SK-N-SH treated with all-trans-retinoic acid at 6 μM for 48 hours (cell line): ENCODE measurements around the gene C1GALT1C1L.

Source experiments
- ESRRG ChIP-seq: fragments of 250-450 bp; sonication (Bioruptor Pico); IDR thresholded peaks from 2 replicates; pipeline ENCODE4 v1.6.1; 2021; ENCODE audit warnings: mild to moderate bottlenecking
- RARB ChIP-seq: fragments of 250-450 bp; sonication (Bioruptor Pico); IDR thresholded peaks from 2 replicates; pipeline ENCODE4 v1.8.0; 2021; ENCODE audit warnings: mild to moderate bottlenecking, moderate library complexity
- ZFP3 ChIP-seq: fragments of 250-450 bp; sonication (Bioruptor Pico); IDR thresholded peaks from 2 replicates; pipeline ENCODE4 v1.5.0; 2020; ENCODE audit warnings: mild to moderate bottlenecking, moderate library complexity
- ZNF70 ChIP-seq: fragments of 450-650 bp; formaldehyde crosslinking; IDR thresholded peaks from 2 replicates; pipeline ENCODE4 v1.5.0; 2020; ENCODE audit warnings: mild to moderate bottlenecking, moderate library complexity
- TF ChIP-seq, protein P1 (sequence below): fragments of 250-450 bp; sonication (Bioruptor Pico); IDR thresholded peaks from 2 replicates; pipeline ENCODE4 v1.8.0; 2021; ENCODE audit warnings: low read depth, mild to moderate bottlenecking, moderate library complexity, borderline replicate concordance
- TF ChIP-seq, protein P2 (sequence below): fragments of 250-450 bp; sonication (Bioruptor Pico); IDR thresholded peaks from 2 replicates; pipeline ENCODE4 v1.8.0; 2020; ENCODE audit warnings: mild to moderate bottlenecking, moderate library complexity, borderline replicate concordance

DNA sequence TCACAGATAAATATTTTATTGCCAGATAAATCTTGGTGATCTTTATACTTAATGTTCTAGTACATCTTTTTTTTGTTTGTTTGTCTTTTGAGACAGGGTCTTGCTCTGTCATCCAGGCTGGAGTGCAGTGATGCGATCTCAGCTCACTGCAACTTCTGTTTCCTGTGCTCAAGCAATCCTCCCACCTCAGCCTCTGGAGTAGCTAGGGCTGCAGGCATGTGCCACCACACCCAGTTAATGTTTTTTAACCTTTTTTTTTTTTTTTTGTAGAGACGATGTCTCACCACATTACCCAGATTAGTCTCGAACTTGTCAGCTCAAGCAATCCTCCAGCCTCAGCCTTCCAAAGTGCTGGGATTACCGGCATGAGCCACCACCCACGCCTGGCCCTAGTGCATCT is 9.1 kb upstream of the C1GALT1C1L start:
- TF ChIP-seq ESRRG (CRISPR knock-in tag) (no peak), ZFP3 (no peak), RARB (CRISPR knock-in tag) (no peak), ZNF70 (no peak)
- TF ChIP-seq, protein P1, sequence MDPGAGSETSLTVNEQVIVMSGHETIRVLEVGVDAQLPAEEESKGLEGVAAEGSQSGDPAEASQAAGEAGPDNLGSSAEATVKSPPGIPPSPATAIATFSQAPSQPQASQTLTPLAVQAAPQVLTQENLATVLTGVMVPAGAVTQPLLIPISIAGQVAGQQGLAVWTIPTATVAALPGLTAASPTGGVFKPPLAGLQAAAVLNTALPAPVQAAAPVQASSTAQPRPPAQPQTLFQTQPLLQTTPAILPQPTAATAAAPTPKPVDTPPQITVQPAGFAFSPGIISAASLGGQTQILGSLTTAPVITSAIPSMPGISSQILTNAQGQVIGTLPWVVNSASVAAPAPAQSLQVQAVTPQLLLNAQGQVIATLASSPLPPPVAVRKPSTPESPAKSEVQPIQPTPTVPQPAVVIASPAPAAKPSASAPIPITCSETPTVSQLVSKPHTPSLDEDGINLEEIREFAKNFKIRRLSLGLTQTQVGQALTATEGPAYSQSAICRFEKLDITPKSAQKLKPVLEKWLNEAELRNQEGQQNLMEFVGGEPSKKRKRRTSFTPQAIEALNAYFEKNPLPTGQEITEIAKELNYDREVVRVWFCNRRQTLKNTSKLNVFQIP (CRISPR knock-in tag) = no peak
- TF ChIP-seq, protein P2, sequence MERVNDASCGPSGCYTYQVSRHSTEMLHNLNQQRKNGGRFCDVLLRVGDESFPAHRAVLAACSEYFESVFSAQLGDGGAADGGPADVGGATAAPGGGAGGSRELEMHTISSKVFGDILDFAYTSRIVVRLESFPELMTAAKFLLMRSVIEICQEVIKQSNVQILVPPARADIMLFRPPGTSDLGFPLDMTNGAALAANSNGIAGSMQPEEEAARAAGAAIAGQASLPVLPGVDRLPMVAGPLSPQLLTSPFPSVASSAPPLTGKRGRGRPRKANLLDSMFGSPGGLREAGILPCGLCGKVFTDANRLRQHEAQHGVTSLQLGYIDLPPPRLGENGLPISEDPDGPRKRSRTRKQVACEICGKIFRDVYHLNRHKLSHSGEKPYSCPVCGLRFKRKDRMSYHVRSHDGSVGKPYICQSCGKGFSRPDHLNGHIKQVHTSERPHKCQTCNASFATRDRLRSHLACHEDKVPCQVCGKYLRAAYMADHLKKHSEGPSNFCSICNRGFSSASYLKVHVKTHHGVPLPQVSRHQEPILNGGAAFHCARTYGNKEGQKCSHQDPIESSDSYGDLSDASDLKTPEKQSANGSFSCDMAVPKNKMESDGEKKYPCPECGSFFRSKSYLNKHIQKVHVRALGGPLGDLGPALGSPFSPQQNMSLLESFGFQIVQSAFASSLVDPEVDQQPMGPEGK (CRISPR knock-in tag) = no peak
